Neural cell (in vitro differentiated cells): ENCODE measurements around the gene TMEM247. TPM values are rescaled to one million over a fixed set of nuclear protein-coding genes. Genes with fewer than 3 reads are reported as not detected.

Experiments used
- H2AFZ ChIP-seq: fragments of 200-600, 300-800 bp; sonication (generic), shearing (Covaris generic); 2 replicates; pipeline ENCODE4 v1.6.0; 2014; ENCODE audit warnings: low read depth, mild to moderate bottlenecking, antibody characterized with exemption, low read length, moderate library complexity
- H3F3A ChIP-seq: fragments of 200-600 bp; shearing (Covaris generic); 2 replicates; pipeline ENCODE4 v1.6.1; 2016; ENCODE audit warnings: mild to moderate bottlenecking, moderate library complexity, mixed read lengths, antibody characterized with exemption, low read length; ENCODE audit not compliant: insufficient read depth, poor library complexity, severe bottlenecking
- H3K27ac ChIP-seq: fragments of 200-600, 300-800 bp; sonication (generic), shearing (Covaris generic); 2 replicates; pipeline ENCODE4 v1.5.1; 2014; ENCODE audit warnings: mild to moderate bottlenecking, low read length, moderate library complexity
- H3K27me3 ChIP-seq: fragments of 300-800, 200-600 bp; sonication (generic), shearing (Covaris generic); 2 replicates; pipeline ENCODE4 v1.6.0; 2014; ENCODE audit warnings: mild to moderate bottlenecking, low read depth, low read length, moderate library complexity; ENCODE audit not compliant: insufficient read depth
- H3K36me3 ChIP-seq: fragments of 300-800, 200-600 bp; sonication (generic), shearing (Covaris generic); 2 replicates; pipeline ENCODE4 v1.5.1; 2014; ENCODE audit warnings: mild to moderate bottlenecking, antibody characterized with exemption, low read length, moderate library complexity; ENCODE audit not compliant: insufficient read depth
- H3K4me2 ChIP-seq: fragments of 300-800, 200-600 bp; sonication (generic), shearing (Covaris generic); 2 replicates; pipeline ENCODE4 v1.6.0; 2014; ENCODE audit warnings: mild to moderate bottlenecking, low read length
- H3K4me3 ChIP-seq: fragments of 300-800, 200-600 bp; sonication (generic), shearing (Covaris generic); 2 replicates; pipeline ENCODE4 v1.5.1; 2014; ENCODE audit warnings: mild to moderate bottlenecking, low read length, moderate library complexity
- H3K79me2 ChIP-seq: fragments of 200-600 bp; shearing (Covaris generic); replicated peaks from 2 replicates; pipeline ENCODE4 v1.6.0; 2014; ENCODE audit warnings: mild to moderate bottlenecking, low read length, moderate library complexity; ENCODE audit not compliant: insufficient read depth
- H3K9ac ChIP-seq: fragments of 300-800, 200-600 bp; sonication (generic), shearing (Covaris generic); 2 replicates; pipeline ENCODE4 v1.6.1; 2016; ENCODE audit warnings: mild to moderate bottlenecking, low read length, mixed read lengths
- H3K9me2 ChIP-seq: fragments of 200-600 bp; shearing (Covaris generic); 2 replicates; pipeline ENCODE4 v1.6.1; 2016; ENCODE audit warnings: mild to moderate bottlenecking, low read length, mixed read lengths; ENCODE audit not compliant: insufficient read depth
- H3K9me3 ChIP-seq: fragments of 200-600, 300-800 bp; sonication (generic), shearing (Covaris generic); 2 replicates; pipeline ENCODE4 v1.6.1; 2016; ENCODE audit warnings: mild to moderate bottlenecking, mixed run types, low read length, moderate library complexity, mixed read lengths
- H4K20me1 ChIP-seq: fragments of 200-600 bp; shearing (Covaris generic); 2 replicates; pipeline ENCODE4 v1.6.1; 2016; ENCODE audit warnings: mild to moderate bottlenecking, mixed run types; ENCODE audit not compliant: insufficient read depth
- CTCF ChIP-seq: fragments of 450-650 bp; IDR thresholded peaks from 2 replicates; pipeline ENCODE4 v1.5.1; 2014; ENCODE audit warnings: antibody characterized with exemption, mild to moderate bottlenecking, moderate library complexity; ENCODE audit not compliant: poor library complexity, severe bottlenecking
- EP300 ChIP-seq: fragments of 450-650 bp; conservative IDR thresholded peaks from 2 replicates; pipeline ENCODE4 v1.6.1; 2014; ENCODE audit warnings: antibody characterized with exemption, mild to moderate bottlenecking, moderate library complexity; ENCODE audit not compliant: poor library complexity, severe bottlenecking
- EZH2 ChIP-seq: fragments of 200-600, 300-800 bp; shearing (Covaris generic), sonication (generic); IDR thresholded peaks from 2 replicates; pipeline ENCODE4 v1.6.1; 2014; ENCODE audit warnings: antibody characterized with exemption, low read length, borderline replicate concordance, mild to moderate bottlenecking; ENCODE audit not compliant: insufficient read depth, poor library complexity, severe bottlenecking
- MXI1 ChIP-seq: fragments of 450-650 bp; conservative IDR thresholded peaks from 2 replicates; pipeline ENCODE4 v1.6.1; 2014; ENCODE audit warnings: antibody characterized with exemption, mild to moderate bottlenecking; ENCODE audit not compliant: poor library complexity, severe bottlenecking
- POLR2AphosphoS5 ChIP-seq: IDR thresholded peaks from 2 replicates; pipeline ENCODE4 v1.6.1; 2012
- RAD21 ChIP-seq: fragments of 450-650 bp; conservative IDR thresholded peaks from 2 replicates; pipeline ENCODE4 v1.6.1; 2014; ENCODE audit warnings: antibody characterized with exemption, mild to moderate bottlenecking, moderate library complexity
- SMC3 ChIP-seq: fragments of 450-650 bp; conservative IDR thresholded peaks from 2 replicates; pipeline ENCODE4 v1.6.1; 2014; ENCODE audit warnings: antibody characterized with exemption, mild to moderate bottlenecking, moderate library complexity; ENCODE audit not compliant: poor library complexity
- TAF1 ChIP-seq: IDR thresholded peaks from 2 replicates; pipeline ENCODE4 v1.6.1; 2012; ENCODE audit warnings: low read depth
- polyA plus RNA-seq: library from polyadenylated mRNA; depleted of rRNA; stranded (reverse); fragments of >200 nt; gene quantifications from 2 replicates; pipeline ENCODE4 v1.2.3, GENCODE V29; 2014
- TF ChIP-seq, protein P1 (sequence below): IDR thresholded peaks from 2 replicates; pipeline ENCODE4 v1.6.1; 2012; ENCODE audit warnings: borderline replicate concordance

The TMEM247 gene
- polyA plus RNA-seq, 1 donor from 2014 or later = not detected

DNA sequence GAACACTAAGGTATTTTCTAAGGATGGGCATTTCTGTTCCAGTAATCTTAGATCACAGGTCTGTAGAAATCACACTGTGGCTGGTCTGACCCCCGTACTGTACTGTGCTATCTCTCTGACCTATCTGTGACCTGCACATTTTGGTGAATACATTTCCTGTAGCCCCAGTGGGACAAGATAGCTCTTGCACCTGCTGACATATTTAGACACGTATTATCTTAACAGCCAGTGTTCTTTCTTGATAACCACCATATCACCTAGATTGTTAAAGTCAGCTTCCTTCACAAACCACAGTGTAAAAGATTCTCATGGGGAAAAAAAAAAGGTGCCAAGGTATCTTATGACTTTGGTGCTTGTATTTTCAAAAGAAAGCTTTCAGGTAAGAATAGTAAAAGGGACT is 39.8 kb upstream of the TMEM247 start:
- Histone ChIP-seq H3K27me3 (no peaks in the 10 kb centered on the region), H4K20me1 (no peaks in the 10 kb centered on the region)
- no peak for TF ChIP-seq RAD21
- TF ChIP-seq EZH2 = no peak
- TF ChIP-seq POLR2AphosphoS5 = no peak
- TF ChIP-seq MXI1 = no peak
- TF ChIP-seq EP300 = no peak
- no peak for TF ChIP-seq CTCF
- TF ChIP-seq, protein P1, sequence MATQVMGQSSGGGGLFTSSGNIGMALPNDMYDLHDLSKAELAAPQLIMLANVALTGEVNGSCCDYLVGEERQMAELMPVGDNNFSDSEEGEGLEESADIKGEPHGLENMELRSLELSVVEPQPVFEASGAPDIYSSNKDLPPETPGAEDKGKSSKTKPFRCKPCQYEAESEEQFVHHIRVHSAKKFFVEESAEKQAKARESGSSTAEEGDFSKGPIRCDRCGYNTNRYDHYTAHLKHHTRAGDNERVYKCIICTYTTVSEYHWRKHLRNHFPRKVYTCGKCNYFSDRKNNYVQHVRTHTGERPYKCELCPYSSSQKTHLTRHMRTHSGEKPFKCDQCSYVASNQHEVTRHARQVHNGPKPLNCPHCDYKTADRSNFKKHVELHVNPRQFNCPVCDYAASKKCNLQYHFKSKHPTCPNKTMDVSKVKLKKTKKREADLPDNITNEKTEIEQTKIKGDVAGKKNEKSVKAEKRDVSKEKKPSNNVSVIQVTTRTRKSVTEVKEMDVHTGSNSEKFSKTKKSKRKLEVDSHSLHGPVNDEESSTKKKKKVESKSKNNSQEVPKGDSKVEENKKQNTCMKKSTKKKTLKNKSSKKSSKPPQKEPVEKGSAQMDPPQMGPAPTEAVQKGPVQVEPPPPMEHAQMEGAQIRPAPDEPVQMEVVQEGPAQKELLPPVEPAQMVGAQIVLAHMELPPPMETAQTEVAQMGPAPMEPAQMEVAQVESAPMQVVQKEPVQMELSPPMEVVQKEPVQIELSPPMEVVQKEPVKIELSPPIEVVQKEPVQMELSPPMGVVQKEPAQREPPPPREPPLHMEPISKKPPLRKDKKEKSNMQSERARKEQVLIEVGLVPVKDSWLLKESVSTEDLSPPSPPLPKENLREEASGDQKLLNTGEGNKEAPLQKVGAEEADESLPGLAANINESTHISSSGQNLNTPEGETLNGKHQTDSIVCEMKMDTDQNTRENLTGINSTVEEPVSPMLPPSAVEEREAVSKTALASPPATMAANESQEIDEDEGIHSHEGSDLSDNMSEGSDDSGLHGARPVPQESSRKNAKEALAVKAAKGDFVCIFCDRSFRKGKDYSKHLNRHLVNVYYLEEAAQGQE = no peak
- no peak for TF ChIP-seq SMC3

GRCh38 chr2:46441838-46442712 is 37.3 kb upstream of the TMEM247 start:
- Histone ChIP-seq H4K20me1 (no peaks in the 10 kb centered on the region), H3F3A (no peaks in the 10 kb centered on the region), H2AFZ (no peak overlapping the region), H3K27me3 (no peaks in the 10 kb centered on the region), H3K9me2 (no peaks in the 10 kb centered on the region), H3K79me2 (no peaks in the 10 kb centered on the region), H3K9ac (no peak overlapping the region), H3K27ac (no peak overlapping the region), H3K4me2 (no peak overlapping the region), H3K4me3 (no peak overlapping the region), H3K36me3 (no peaks in the 10 kb centered on the region), H3K9me3 (no peaks in the 10 kb centered on the region)
- TF ChIP-seq, protein P1 = no peak
- TF ChIP-seq MXI1 = no peak
- TF ChIP-seq TAF1 = no peak
- TF ChIP-seq EZH2 = no peak
- no peak for TF ChIP-seq RAD21
- TF ChIP-seq POLR2AphosphoS5 = no peak
- TF ChIP-seq SMC3 = no peak
- TF ChIP-seq EP300 = no peak
- TF ChIP-seq CTCF = no peak

More for the DNA sequence above, 39.8 kb upstream of the TMEM247 start:
- Histone ChIP-seq H3K4me2 (no peak overlapping the region), H2AFZ (no peak overlapping the region), H3K36me3 (no peaks in the 10 kb centered on the region), H3K9ac (no peak overlapping the region), H3K9me3 (no peaks in the 10 kb centered on the region), H3K27ac (no peak overlapping the region), H3K9me2 (no peaks in the 10 kb centered on the region), H3F3A (no peaks in the 10 kb centered on the region), H3K79me2 (no peaks in the 10 kb centered on the region), H3K4me3 (no peak overlapping the region)
